ENCODE results near the gene PPTC7. TPM values are rescaled to one million over a fixed set of nuclear protein-coding genes. Genes with fewer than 3 reads are reported as not detected.

Gene PPTC7
- total RNA-seq, 4 donors from 2014 or later: 25.3 to 36.4 (median 27.1) TPM

- no peak for TF ChIP-seq POLR2A (IDR thresholded peaks at IDR 0.05)
- TF ChIP-seq CTCF (IDR thresholded peaks at IDR 0.05): no peak
- TF ChIP-seq EP300 (IDR thresholded peaks at IDR 0.05; ENCODE audit: low read depth): no peak
- no peak for TF ChIP-seq POLR2AphosphoS5 (IDR thresholded peaks at IDR 0.05)
- H3K4me3 ChIP-seq: no peak overlapping the region
- no peaks in the 10 kb centered on the region for H3K27me3 ChIP-seq
- in situ Hi-C loops (cut with MboI; ENCODE audit: low pct_ligation_motif_present in 1 of 4, low pct_unique_long_range_greater_than_20kb in 1 of 4, low sequenced_read_pairs in 3 of 4): loop anchor here in 2 of 4 donors (10.0 to 25.0 kb wide), 2 partner anchors 49 to 209 kb away; partner anchors contain the start of gene ARPC3 (in 1 of the 2)
- no peaks in the 10 kb centered on the region for H3K36me3 ChIP-seq
- intact Hi-C loops (cut with DNase I; ENCODE audit: low total_unique reads): no loop called here
- no peak overlapping the region for H3K27ac ChIP-seq
- H3K4me1 ChIP-seq: peaks cover 18 to 28% (median 24%) of the 10 kb centered on the region in 4 donors
- WGBS, 2 donors (ENCODE audit: low coverage in 1 of 2): 79 to 89% methylated on average over 1 of the region's 1 CpG
- DNase-seq: no peak
- no peaks in the 10 kb centered on the region for H3K9me3 ChIP-seq
Observed at GRCh38 chr12:110503432-110503831, 79.7 kb downstream of the PPTC7 start.

DNA sequence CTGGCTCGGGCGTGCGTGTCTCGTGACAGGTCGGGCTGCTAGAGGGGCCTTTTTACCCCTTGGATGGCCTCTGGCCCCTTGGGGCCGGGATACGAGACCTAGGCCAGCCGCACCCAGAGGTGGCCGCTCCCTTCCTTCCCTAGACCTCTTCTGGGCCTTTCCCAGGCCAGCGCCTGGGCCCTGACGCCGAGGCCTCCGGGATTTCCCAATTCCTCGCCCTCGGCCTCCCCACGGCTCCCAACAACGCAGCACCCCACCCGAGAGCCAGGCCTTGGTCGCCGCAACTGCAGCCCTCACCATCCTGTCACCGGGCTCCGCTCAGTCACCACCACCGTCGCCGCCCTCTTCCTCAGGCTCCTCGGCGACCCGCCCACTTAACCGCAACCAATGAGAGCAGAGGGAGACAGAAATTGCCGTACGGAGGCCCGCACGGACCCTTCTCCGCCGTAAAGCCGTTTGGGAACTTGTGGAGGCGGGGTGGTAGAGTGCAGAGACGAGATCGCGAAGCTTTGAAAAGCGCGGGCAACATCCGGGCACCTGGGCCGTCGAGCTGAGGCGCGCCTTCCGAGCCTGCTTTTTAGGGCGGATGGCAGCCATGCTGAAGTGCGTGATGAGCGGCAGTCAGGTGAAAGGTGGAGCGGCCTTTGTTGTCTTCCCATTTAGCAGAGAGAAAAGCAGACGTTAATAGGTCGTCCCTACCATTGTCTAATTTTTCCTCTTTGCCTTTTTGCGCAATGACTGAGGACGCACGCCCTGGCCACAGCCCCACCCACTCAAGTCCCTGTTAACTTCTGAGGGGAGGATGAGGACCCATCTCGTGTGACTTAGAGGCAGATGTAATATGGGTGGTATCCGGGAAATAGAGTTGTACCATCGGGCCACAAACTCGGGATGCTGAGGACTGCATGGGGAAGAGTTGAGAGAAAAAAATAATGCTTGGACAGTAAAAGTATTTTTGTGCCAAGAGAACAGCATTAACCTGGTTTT is 81.1 kb downstream of the PPTC7 start, which contains the start of the genes RAD9B and VPS29:
Gene RAD9B, plus strand, starts transcription at position 580 of the 987 bp plus-strand sequence. Its CDS starts 7 bp downstream, at position 587.
Gene VPS29, minus strand, starts transcription at position 360 of the 987 bp plus-strand sequence. Its CDS starts 60 bp downstream, at position 300.
- peak within 1 kb of the TSS; percentile 90 to 98 (median 93) for H3K27ac ChIP-seq
- H3K9me3 ChIP-seq: no peaks in the 10 kb centered on the region
- WGBS, 2 donors (ENCODE audit: low coverage in 1 of 2): 8 to 60% methylated on average over 4 to 61 of the region's 61 CpGs
- no peaks in the 10 kb centered on the region for H3K36me3 ChIP-seq
- in situ Hi-C loops (cut with MboI; ENCODE audit: low pct_ligation_motif_present in 1 of 4, low pct_unique_long_range_greater_than_20kb in 1 of 4, low sequenced_read_pairs in 3 of 4): loop anchor here in 2 of 4 donors (10.0 to 25.0 kb wide), 2 partner anchors 47 to 210 kb away; partner anchors contain the start of gene ARPC3 (in 1 of the 2)
- intact Hi-C loops (cut with DNase I; ENCODE audit: low total_unique reads): no loop called here
- peaks cover 18 to 33% (median 25%) of the 10 kb centered on the region in 4 donors for H3K4me1 ChIP-seq
- TF ChIP-seq EP300 (IDR thresholded peaks at IDR 0.05; ENCODE audit: low read depth) (no peak), CTCF (IDR thresholded peaks at IDR 0.05) (peak in 1 of 5 experiments; percentile 11), POLR2AphosphoS5 (IDR thresholded peaks at IDR 0.05) (peak; percentile 97 to 98 (median 98)), POLR2A (IDR thresholded peaks at IDR 0.05) (peak; percentile 97)
- DNase-seq: peak; percentile 99
- H3K4me3 ChIP-seq: peak within 1 kb of the TSS; percentile 57 to 89 (median 83)
- no peaks in the 10 kb centered on the region for H3K27me3 ChIP-seq

DNA sequence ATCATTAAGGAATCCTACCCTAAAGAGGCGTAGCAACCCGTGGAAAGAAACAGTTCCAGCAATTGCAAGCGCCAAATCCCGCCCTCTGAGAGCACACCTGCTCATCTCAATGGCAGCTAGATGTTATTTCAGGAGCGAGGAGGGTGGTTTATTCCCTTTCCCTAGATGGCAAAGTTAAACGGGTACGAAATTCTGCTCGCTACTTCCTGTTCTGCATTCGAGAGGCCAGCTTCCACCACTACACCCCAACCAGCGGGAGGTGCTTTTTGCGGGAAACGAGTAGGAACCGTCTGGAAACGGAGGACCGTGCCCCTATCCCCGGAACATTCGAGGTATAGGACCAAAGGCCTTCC is 81.7 kb downstream of the PPTC7 start:
- in situ Hi-C loops (cut with MboI; ENCODE audit: low pct_ligation_motif_present in 1 of 4, low pct_unique_long_range_greater_than_20kb in 1 of 4, low sequenced_read_pairs in 3 of 4) (loop anchor here in 2 of 4 donors (10.0 to 25.0 kb wide), 2 partner anchors 47 to 211 kb away; partner anchors contain the start of gene ARPC3 (in 1 of the 2)), intact Hi-C loops (cut with DNase I; ENCODE audit: low total_unique reads) (no loop called here)
- H3K9me3 ChIP-seq: no peaks in the 10 kb centered on the region
- H3K27ac ChIP-seq: peak overlapping the region; percentile 90 to 98 (median 93)
- H3K36me3 ChIP-seq: peaks cover 0 to 5% (median 0%) of the 10 kb centered on the region in 4 donors
- TF ChIP-seq POLR2A (IDR thresholded peaks at IDR 0.05): no peak
- no peak for TF ChIP-seq CTCF (IDR thresholded peaks at IDR 0.05)
- TF ChIP-seq EP300 (IDR thresholded peaks at IDR 0.05; ENCODE audit: low read depth): no peak
- no peaks in the 10 kb centered on the region for H3K27me3 ChIP-seq
- no peak for DNase-seq
- peak overlapping the region; percentile 57 to 89 (median 83) for H3K4me3 ChIP-seq
- H3K4me1 ChIP-seq: peaks cover 18 to 33% (median 25%) of the 10 kb centered on the region in 4 donors
- 0 to 1% methylated on average over 1 to 15 of the region's 17 CpGs for whole genome bisulfite sequencing, 2 donors (ENCODE audit: low coverage in 1 of 2)

All from transverse colon (tissue), 4 donors.